Neural progenitor cell (in vitro differentiated cells): ENCODE data around the gene PNPLA6.

Source experiments
- EZH2 ChIP-seq: fragments of 200-600 bp; sonication (generic); IDR thresholded peaks from 2 replicates; pipeline ENCODE4 v1.6.1; 2017; ENCODE audit warnings: antibody characterized with exemption, mild to moderate bottlenecking, moderate library complexity
- TF ChIP-seq, protein P1 (sequence below): fragments of 200-600 bp; sonication (generic); IDR thresholded peaks from 2 replicates; pipeline ENCODE4 v1.5.1; 2017; ENCODE audit warnings: antibody characterized with exemption, mild to moderate bottlenecking

DNA sequence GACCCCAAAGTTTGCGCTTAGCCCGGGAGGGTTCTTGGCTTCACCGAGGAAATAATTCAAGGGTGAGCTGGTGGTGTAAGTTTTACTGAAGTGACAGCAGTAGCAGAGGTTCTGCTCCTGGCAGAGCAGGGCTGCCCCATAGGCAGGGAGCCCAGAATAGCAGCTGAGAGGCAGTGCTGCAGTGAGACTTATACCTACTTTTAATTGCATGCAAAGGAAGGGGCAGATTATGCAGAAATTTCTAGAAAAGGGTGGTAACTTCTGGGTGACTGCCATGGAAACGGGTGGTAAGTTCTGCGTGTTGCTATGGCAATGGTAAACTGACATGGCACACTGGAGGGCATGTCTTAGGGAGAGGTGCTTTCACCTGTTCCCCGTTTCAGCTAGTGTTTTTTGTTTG, 42.6 kb downstream of the PNPLA6 start:
- TF ChIP-seq, protein P1, sequence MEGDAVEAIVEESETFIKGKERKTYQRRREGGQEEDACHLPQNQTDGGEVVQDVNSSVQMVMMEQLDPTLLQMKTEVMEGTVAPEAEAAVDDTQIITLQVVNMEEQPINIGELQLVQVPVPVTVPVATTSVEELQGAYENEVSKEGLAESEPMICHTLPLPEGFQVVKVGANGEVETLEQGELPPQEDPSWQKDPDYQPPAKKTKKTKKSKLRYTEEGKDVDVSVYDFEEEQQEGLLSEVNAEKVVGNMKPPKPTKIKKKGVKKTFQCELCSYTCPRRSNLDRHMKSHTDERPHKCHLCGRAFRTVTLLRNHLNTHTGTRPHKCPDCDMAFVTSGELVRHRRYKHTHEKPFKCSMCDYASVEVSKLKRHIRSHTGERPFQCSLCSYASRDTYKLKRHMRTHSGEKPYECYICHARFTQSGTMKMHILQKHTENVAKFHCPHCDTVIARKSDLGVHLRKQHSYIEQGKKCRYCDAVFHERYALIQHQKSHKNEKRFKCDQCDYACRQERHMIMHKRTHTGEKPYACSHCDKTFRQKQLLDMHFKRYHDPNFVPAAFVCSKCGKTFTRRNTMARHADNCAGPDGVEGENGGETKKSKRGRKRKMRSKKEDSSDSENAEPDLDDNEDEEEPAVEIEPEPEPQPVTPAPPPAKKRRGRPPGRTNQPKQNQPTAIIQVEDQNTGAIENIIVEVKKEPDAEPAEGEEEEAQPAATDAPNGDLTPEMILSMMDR, result no peak
- no peak for TF ChIP-seq EZH2
